ENCODE measurements around the gene HEATR5B. TPM values are rescaled to one million over a fixed set of nuclear protein-coding genes. Genes with fewer than 3 reads are reported as not detected.

HEATR5B gene
- total RNA-seq, 4 donors from 2014 or later: 25.6 to 65.3 (median 45.3) TPM

GRCh38 chr2:37020887-37021796 is 63.0 kb downstream of the HEATR5B start:
- Histone ChIP-seq H3K4me1 (no peaks in the 10 kb centered on the region), H3K36me3 (peaks cover 80% of the 10 kb centered on the region), H3K9me3 (no peaks in the 10 kb centered on the region), H3K27ac (peak overlapping the region; percentile 47), H3K27me3 (no peaks in the 10 kb centered on the region), H3K4me3 (no peak overlapping the region)
- TF ChIP-seq POLR2AphosphoS5 (IDR thresholded peaks at IDR 0.05) (no peak), CTCF (IDR thresholded peaks at IDR 0.05) (no peak)
- DNase-seq (ENCODE audit: low spot score in 2 of 2): no peak
- WGBS: 84% methylated on average over 5 of the region's 5 CpGs

GRCh38 chr2:37020212-37020886 is 63.8 kb downstream of the HEATR5B start:
- Histone ChIP-seq H3K4me1 (no peaks in the 10 kb centered on the region), H3K4me3 (no peak overlapping the region), H3K9me3 (no peaks in the 10 kb centered on the region), H3K27me3 (no peaks in the 10 kb centered on the region), H3K27ac (no peak overlapping the region), H3K36me3 (peaks cover 74% of the 10 kb centered on the region)
- DNase-seq (ENCODE audit: low spot score in 2 of 2): peak; percentile 81 to 87
- 59% methylated on average over 5 of the region's 5 CpGs for WGBS
- no peak for TF ChIP-seq EP300 (IDR thresholded peaks at IDR 0.05)
- TF ChIP-seq POLR2AphosphoS5 (IDR thresholded peaks at IDR 0.05): peak in 1 of 3 donors; percentile 38
- no peak for TF ChIP-seq CTCF (IDR thresholded peaks at IDR 0.05)
- TF ChIP-seq POLR2A (IDR thresholded peaks at IDR 0.05): no peak

- no peak for DNase-seq (ENCODE audit: low spot score in 2 of 2)
- Histone ChIP-seq H3K27ac (no peak overlapping the region), H3K9me3 (no peaks in the 10 kb centered on the region), H3K4me3 (no peak overlapping the region), H3K4me1 (no peaks in the 10 kb centered on the region), H3K36me3 (peaks cover 75% of the 10 kb centered on the region), H3K27me3 (no peaks in the 10 kb centered on the region)
- TF ChIP-seq CTCF (IDR thresholded peaks at IDR 0.05): no peak
- no peak for TF ChIP-seq EP300 (IDR thresholded peaks at IDR 0.05)
- TF ChIP-seq POLR2A (IDR thresholded peaks at IDR 0.05): no peak
- WGBS: 94% methylated on average over 4 of the region's 4 CpGs
These were observed 70.9 kb downstream of the HEATR5B start for GRCh38 chr2:37013315-37013641.

GRCh38 chr2:37011130-37011529 is 73.0 kb downstream of the HEATR5B start:
- Histone ChIP-seq H3K27ac (no peak overlapping the region), H3K4me3 (no peak overlapping the region), H3K9me3 (no peaks in the 10 kb centered on the region), H3K4me1 (no peaks in the 10 kb centered on the region), H3K27me3 (no peaks in the 10 kb centered on the region), H3K36me3 (peaks cover 75% of the 10 kb centered on the region)
- DNase-seq (ENCODE audit: low spot score in 2 of 2): no peak
- WGBS: 82% methylated on average over 5 of the region's 5 CpGs
- TF ChIP-seq POLR2A (IDR thresholded peaks at IDR 0.05) (no peak), POLR2AphosphoS5 (IDR thresholded peaks at IDR 0.05) (no peak), EP300 (IDR thresholded peaks at IDR 0.05) (no peak), CTCF (IDR thresholded peaks at IDR 0.05) (no peak)

GRCh38 chr2:37005118-37005868 is 78.9 kb downstream of the HEATR5B start:
- peaks cover 85% of the 10 kb centered on the region for H3K36me3 ChIP-seq

More at GRCh38 chr2:37005118-37005868, 78.9 kb downstream of the HEATR5B start:
- Histone ChIP-seq H3K27me3 (no peaks in the 10 kb centered on the region), H3K4me3 (no peak overlapping the region), H3K9me3 (no peaks in the 10 kb centered on the region), H3K27ac (no peak overlapping the region), H3K4me1 (no peaks in the 10 kb centered on the region)
- DNase-seq (ENCODE audit: low spot score in 2 of 2): no peak
- WGBS: 83% methylated on average over 8 of the region's 8 CpGs
- TF ChIP-seq POLR2A (IDR thresholded peaks at IDR 0.05) (no peak), POLR2AphosphoS5 (IDR thresholded peaks at IDR 0.05) (no peak), EP300 (IDR thresholded peaks at IDR 0.05) (no peak), CTCF (IDR thresholded peaks at IDR 0.05) (no peak)

Measured in suprapubic skin (tissue), 4 donors.